Colonic mucosa (tissue), 4 donors: Measurements from ENCODE around the gene LIAS. TPM values are rescaled to one million over a fixed set of nuclear protein-coding genes. Genes with fewer than 3 reads are reported as not detected.
"Not testable (repeated sequence)": the region's sequence is repeated elsewhere in the genome, so short reads cannot be mapped to it uniquely, and the experiment has no call there.

Experiments
- DNase-seq: peaks from one replicate; pipeline ENCODE4 v3.0.0-alpha.2; 2020
- H3K27ac ChIP-seq: fragments of 200-600 bp; one replicate; pipeline ENCODE4 v1.8.0; 2021
- H3K27me3 ChIP-seq: fragments of 200-600 bp; one replicate; pipeline ENCODE4 v1.8.0; 2021
- H3K36me3 ChIP-seq: fragments of 200-600 bp; one replicate; pipeline ENCODE4 v1.8.0; 2021
- H3K4me1 ChIP-seq: fragments of 200-600 bp; one replicate; pipeline ENCODE4 v1.8.0; 2021; ENCODE audit warnings: mild to moderate bottlenecking
- H3K4me3 ChIP-seq: fragments of 200-600 bp; one replicate; pipeline ENCODE4 v1.8.0; 2021
- H3K9ac ChIP-seq, 2 donors: one replicate each; pipeline ENCODE4 v1.7.0; 2013; ENCODE audit warnings: control low read depth in 2 of 2, low read depth in 2 of 2, low read length in 2 of 2
- H3K9me3 ChIP-seq: fragments of 200-600 bp; one replicate; pipeline ENCODE4 v1.8.0; 2021
- CTCF ChIP-seq: fragments of 200-600 bp; IDR thresholded peaks from one replicate; pipeline ENCODE4 v1.8.0; 2022; ENCODE audit warnings: antibody characterized with exemption, mild to moderate bottlenecking
- intact Hi-C: fragments of 100-400 bp; cut with DNase I; formaldehyde crosslinking; loops from one replicate; pipeline ENCODE4 v1.14.1; 2022
- total RNA-seq, 2 donors: library from RNA; stranded (reverse); fragmentation: NEBNext Ultra II Directional in 1 of 2; extraction: Animal tissue kit (Norgen Biotek cat#: 25700) in 1 of 2; gene quantifications; one replicate each; pipeline ENCODE4 v1.2.1, GENCODE V29; 2021
- donor health status: healthy.
- donor health status: DM: no; HTN: no; CAD: no.
- donor health status: DM: no; HTN: no; CAD: no.

Gene LIAS
- total RNA-seq, 2 donors from 2014 or later = 21.1 to 28.3 TPM

GRCh38 chr4:39495446-39496213 is 36.8 kb downstream of the LIAS start:
- no peak for DNase-seq
- H3K9ac ChIP-seq = no peak overlapping the region
- no peaks in the 10 kb centered on the region for H3K9me3 ChIP-seq
- TF ChIP-seq CTCF = no peak
- no peaks in the 10 kb centered on the region for H3K36me3 ChIP-seq
- H3K27me3 ChIP-seq = no peaks in the 10 kb centered on the region
- no peak overlapping the region for H3K27ac ChIP-seq
- intact Hi-C loops = no loop called here
- no peaks in the 10 kb centered on the region for H3K4me1 ChIP-seq
- H3K4me3 ChIP-seq = no peak overlapping the region

- intact Hi-C loops = no loop called here
- Histone ChIP-seq H3K27me3 (no peaks in the 10 kb centered on the region), H3K36me3 (peaks cover 6% of the 10 kb centered on the region), H3K4me3 (no peak overlapping the region), H3K4me1 (no peaks in the 10 kb centered on the region), H3K9ac (peak overlapping the region in 1 of 2 donors; percentile 12), H3K9me3 (no peaks in the 10 kb centered on the region), H3K27ac (no peak overlapping the region)
- no peak for DNase-seq
- no peak for TF ChIP-seq CTCF
Measured at GRCh38 chr4:39497909-39498726, 39.3 kb downstream of the LIAS start.

- intact Hi-C loops = no loop called here
- no peak for DNase-seq
- Histone ChIP-seq H3K9me3 (no peaks in the 10 kb centered on the region), H3K27me3 (no peaks in the 10 kb centered on the region), H3K27ac (no peak overlapping the region), H3K4me3 (no peak overlapping the region), H3K4me1 (no peaks in the 10 kb centered on the region), H3K9ac (no peak overlapping the region), H3K36me3 (peaks cover 6% of the 10 kb centered on the region)
- TF ChIP-seq CTCF = no peak
Measured at GRCh38 chr4:39498727-39499020, 39.8 kb downstream of the LIAS start.

GRCh38 chr4:39502019-39502663 is 43.3 kb downstream of the LIAS start:
- intact Hi-C loops = no loop called here

GRCh38 chr4:39502664-39503035 is 43.8 kb downstream of the LIAS start:
- DNase-seq, H3K27ac ChIP-seq, H3K4me1 ChIP-seq, H3K9me3 ChIP-seq, H3K4me3 ChIP-seq, intact Hi-C loops, H3K36me3 ChIP-seq, H3K27me3 ChIP-seq, H3K9ac ChIP-seq: not testable (repeated sequence)

More at GRCh38 chr4:39502019-39502663, 43.3 kb downstream of the LIAS start:
- Histone ChIP-seq H3K4me3 (no peak overlapping the region), H3K27ac (no peak overlapping the region), H3K36me3 (peaks cover 10% of the 10 kb centered on the region), H3K4me1 (no peaks in the 10 kb centered on the region), H3K27me3 (no peaks in the 10 kb centered on the region), H3K9ac (no peak overlapping the region), H3K9me3 (no peaks in the 10 kb centered on the region)
- no peak for TF ChIP-seq CTCF
- no peak for DNase-seq
